Uterus (tissue), 2 donors: ENCODE data around the gene VAPA.

ENCODE experiments used
- CTCF ChIP-seq, 4 experiments: fragments of 200-600 bp in 2 of 4; fragments of 450-650 bp in 2 of 4; sonication (generic) in 2 of 4; IDR thresholded peaks; one replicate each; pipeline ENCODE4 v1.5.1; 2016 to 2019; ENCODE audit warnings: antibody characterized with exemption in 4 of 4, mild to moderate bottlenecking in 2 of 4, moderate library complexity in 1 of 4
- POLR2A ChIP-seq, 2 donors: fragments of 450-650 bp; IDR thresholded peaks; one replicate each; pipeline ENCODE4 v1.6.1; 2016; ENCODE audit warnings: antibody characterized with exemption in 2 of 2, mild to moderate bottlenecking in 1 of 2, moderate library complexity in 1 of 2

- no peak for TF ChIP-seq CTCF (IDR thresholded peaks at IDR 0.05)
- no peak for TF ChIP-seq POLR2A (IDR thresholded peaks at IDR 0.05)
Observed at GRCh38 chr18:9884090-9884489, 29.7 kb upstream of the VAPA start.
